Uterus (tissue), 2 donors: Measurements from ENCODE around the gene FGA.

Experiments used
- POLR2A ChIP-seq, 2 donors: fragments of 450-650 bp; IDR thresholded peaks; one replicate each; pipeline ENCODE4 v1.6.1; 2016; ENCODE audit warnings: antibody characterized with exemption in 2 of 2, mild to moderate bottlenecking in 1 of 2, moderate library complexity in 1 of 2
- TF ChIP-seq, protein P1 (sequence below), 4 experiments: fragments of 200-600 bp in 2 of 4; fragments of 450-650 bp in 2 of 4; sonication (generic) in 2 of 4; IDR thresholded peaks; one replicate each; pipeline ENCODE4 v1.5.1; 2016 to 2019; ENCODE audit warnings: antibody characterized with exemption in 4 of 4, mild to moderate bottlenecking in 2 of 4, moderate library complexity in 1 of 4

- TF ChIP-seq POLR2A (IDR thresholded peaks at IDR 0.05): no peak
- TF ChIP-seq, protein P1, sequence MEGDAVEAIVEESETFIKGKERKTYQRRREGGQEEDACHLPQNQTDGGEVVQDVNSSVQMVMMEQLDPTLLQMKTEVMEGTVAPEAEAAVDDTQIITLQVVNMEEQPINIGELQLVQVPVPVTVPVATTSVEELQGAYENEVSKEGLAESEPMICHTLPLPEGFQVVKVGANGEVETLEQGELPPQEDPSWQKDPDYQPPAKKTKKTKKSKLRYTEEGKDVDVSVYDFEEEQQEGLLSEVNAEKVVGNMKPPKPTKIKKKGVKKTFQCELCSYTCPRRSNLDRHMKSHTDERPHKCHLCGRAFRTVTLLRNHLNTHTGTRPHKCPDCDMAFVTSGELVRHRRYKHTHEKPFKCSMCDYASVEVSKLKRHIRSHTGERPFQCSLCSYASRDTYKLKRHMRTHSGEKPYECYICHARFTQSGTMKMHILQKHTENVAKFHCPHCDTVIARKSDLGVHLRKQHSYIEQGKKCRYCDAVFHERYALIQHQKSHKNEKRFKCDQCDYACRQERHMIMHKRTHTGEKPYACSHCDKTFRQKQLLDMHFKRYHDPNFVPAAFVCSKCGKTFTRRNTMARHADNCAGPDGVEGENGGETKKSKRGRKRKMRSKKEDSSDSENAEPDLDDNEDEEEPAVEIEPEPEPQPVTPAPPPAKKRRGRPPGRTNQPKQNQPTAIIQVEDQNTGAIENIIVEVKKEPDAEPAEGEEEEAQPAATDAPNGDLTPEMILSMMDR (IDR thresholded peaks at IDR 0.05): no peak
These were observed 11.6 kb downstream of the FGA start for GRCh38 chr4:154578919-154579318.
